ENCODE results near the gene GGT6.
"Not testable (repeated sequence)": the region's sequence is repeated elsewhere in the genome, so short reads cannot be mapped to it uniquely, and the experiment has no call there.

GGT6 gene, protein sequence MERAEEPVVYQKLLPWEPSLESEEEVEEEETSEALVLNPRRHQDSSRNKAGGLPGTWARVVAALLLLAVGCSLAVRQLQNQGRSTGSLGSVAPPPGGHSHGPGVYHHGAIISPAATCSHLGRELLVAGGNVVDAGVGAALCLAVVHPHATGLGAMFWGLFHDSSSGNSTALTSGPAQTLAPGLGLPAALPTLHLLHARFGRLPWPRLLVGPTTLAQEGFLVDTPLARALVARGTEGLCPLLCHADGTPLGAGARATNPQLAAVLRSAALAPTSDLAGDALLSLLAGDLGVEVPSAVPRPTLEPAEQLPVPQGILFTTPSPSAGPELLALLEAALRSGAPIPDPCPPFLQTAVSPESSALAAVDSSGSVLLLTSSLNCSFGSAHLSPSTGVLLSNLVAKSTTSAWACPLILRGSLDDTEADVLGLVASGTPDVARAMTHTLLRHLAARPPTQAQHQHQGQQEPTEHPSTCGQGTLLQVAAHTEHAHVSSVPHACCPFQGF

GRCh38 chr17:4560421-4560820 lies at the start of gene GGT6:
Gene GGT6 (minus strand): TSS chr17:4560577. CDS start chr17:4560521, 56 bp downstream.
- DNase-seq = peak; percentile 55

- no peak for DNase-seq
Observed at GRCh38 chr17:4610162-4610561, 49.8 kb upstream of the GGT6 start.

GRCh38 chr17:4609761-4610160 lies 49.4 kb upstream of the GGT6 start:
- no peak for DNase-seq

DNA sequence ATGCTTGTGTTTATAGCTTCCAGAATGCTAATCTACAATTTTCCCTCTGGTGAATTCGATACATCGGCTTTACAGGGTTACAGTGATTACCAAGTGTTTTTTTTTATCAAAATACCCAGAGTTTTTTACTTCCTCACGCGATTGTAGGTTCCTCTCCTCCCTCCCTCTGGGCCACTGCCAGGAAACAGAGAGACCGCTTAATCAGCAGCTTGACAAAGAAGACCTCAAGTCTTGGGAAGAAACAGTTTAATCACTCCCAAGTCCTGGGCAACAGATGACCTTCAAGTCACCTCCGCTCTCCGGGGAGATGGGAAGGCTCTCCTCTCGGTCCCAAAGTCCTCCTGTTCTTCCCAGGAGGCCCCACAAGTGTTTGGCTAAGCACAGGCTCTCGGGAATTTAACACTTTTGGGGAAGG lies 47.4 kb upstream of the GGT6 start:
- DNase-seq = no peak

GRCh38 chr17:4607261-4607741 lies 46.9 kb upstream of the GGT6 start:
- DNase-seq = no peak

- no peak for DNase-seq
Observed at GRCh38 chr17:4605826-4606225, 45.4 kb upstream of the GGT6 start.

DNA sequence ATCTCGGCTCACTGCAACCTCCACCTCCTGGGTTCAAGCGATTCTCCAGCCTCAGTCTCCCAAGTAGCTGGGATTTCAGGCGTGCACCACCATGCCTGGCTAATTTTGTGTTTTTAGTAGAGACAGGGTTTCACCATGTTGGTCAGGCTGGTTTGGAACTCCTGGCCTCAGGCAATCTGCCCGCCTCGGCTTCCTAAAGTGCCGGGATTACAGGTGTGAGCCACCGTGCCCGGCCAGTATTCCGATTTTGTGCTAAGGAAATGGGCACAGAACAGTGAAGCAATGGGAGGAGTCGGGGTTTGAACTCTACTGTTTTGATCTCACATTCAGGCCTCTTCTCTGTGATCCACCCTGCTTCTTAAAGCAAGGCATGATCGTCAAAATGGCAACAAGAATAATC lies 44.4 kb upstream of the GGT6 start:
- not testable (repeated sequence) for DNase-seq

GRCh38 chr17:4604111-4604644 lies 43.8 kb upstream of the GGT6 start:
- DNase-seq = peak; percentile 68

DNA sequence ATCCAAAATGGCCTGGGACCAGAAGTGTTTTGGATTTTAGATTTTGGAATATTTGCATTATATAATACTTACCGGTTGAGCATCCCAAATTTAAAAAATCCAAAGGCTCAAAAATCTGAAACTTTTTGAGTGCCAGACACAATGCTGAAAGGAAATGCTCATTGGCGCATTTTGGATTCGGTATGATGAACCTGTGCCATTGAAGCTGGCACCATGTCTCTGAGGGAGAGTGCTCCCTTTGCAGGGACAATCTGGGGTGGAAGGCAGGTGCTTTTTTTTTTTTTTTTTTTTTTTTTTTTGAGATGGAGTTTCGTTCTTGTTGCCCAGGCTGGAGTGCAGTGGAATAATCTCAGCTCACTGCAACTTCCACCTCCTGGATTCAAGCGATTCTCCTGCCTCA lies 41.7 kb upstream of the GGT6 start:
- DNase-seq = no peak

DNA sequence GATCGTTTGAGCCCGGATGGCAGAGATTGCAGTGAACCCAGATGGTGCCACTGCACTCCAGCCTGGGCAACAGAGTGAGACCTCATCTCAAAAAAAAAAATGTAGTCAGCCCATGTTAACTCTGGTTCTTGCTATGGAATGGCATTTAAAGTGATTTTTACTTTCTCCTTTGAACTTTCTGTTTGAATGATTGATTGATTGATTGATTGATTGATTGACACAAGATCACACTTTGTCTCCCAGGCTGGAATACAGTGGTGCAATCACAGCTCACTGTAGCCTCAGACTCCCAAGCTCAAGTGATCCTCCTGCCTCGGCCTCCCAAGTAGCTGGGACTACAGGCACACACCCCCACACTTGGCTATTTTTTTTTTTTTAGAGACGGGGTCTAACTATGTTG lies 40.9 kb upstream of the GGT6 start:
- DNase-seq = no peak

- no peak for DNase-seq
Observed at GRCh38 chr17:4600563-4600962, 40.2 kb upstream of the GGT6 start.

DNA sequence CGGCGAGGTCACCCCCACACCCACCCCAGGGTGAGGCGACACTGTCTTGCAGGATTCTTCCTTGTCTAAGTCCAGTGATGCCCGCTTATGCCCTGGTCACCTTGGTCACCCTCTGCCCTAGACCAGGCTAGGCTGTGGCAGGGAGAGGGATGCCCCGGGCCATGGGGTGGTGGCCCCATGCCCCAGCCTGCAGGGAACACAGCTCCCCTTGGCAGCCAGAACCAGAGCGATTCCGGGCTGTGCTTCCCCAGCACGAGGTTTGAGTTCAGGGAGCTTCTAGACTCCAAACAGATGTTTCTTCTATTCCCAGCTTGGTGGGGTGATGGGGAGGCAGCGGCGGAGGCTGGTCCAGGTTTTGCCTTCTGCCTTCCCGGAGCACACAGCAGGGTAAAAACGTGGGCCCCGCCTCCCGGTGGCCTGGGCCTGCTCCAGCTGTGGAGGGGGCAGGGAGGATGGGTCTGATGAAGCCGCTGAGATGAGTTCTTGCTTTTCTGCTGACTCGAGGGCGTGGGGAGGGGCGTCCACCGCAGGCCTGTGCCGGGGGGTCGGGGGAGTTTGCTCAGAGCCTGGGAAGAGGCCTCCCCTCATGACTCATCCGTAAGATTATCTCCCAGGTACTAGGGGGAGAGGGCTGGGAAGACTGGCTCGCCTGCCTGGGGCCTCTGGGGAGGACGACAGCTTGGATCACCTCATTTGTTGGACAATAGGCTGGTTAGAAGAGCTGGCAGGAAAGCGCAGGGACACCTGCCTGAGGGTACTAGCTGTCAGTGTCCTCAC lies 39.3 kb upstream of the GGT6 start:
- no peak for DNase-seq

- DNase-seq = no peak
Observed at GRCh38 chr17:4598776-4599504, 38.6 kb upstream of the GGT6 start.

GRCh38 chr17:4597975-4598374 lies 37.6 kb upstream of the GGT6 start:
- no peak for DNase-seq

GRCh38 chr17:4596636-4597380 lies 36.4 kb upstream of the GGT6 start:
- DNase-seq = no peak

DNA sequence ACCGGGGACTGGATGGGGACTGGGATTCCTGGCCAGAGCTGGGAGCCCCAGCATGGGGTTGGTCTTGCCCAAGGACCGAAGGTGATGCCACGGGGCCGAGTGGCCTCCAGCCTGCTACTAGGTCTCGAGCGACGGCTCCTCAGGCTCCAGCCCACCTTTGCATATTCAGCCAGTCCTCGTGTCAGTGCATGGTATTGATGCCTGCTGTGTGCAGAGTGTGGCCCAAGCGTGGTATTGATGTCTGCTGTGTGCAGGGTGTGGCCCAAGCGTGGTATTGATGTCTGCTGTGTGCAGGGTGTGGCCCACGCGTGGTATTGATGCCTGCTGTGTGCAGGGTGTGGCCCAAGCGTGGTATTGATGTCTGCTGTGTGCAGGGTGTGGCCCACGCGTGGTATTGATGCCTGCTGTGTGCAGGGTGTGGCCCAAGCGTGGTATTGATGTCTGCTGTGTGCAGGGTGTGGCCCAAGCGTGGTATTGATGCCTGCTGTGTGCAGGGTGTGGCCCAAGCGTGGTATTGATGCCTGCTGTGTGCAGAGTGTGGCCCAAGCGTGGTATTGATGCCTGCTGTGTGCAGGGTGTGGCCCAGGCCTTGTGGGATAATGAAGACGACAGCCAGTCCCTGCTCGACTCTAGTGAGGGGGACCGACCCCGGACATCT lies 35.4 kb upstream of the GGT6 start:
- DNase-seq = not testable (repeated sequence)

- DNase-seq = no peak
Observed at GRCh38 chr17:4594931-4595684, 34.7 kb upstream of the GGT6 start.

- DNase-seq = no peak
Observed at GRCh38 chr17:4594406-4594805, 34.0 kb upstream of the GGT6 start.

DNA sequence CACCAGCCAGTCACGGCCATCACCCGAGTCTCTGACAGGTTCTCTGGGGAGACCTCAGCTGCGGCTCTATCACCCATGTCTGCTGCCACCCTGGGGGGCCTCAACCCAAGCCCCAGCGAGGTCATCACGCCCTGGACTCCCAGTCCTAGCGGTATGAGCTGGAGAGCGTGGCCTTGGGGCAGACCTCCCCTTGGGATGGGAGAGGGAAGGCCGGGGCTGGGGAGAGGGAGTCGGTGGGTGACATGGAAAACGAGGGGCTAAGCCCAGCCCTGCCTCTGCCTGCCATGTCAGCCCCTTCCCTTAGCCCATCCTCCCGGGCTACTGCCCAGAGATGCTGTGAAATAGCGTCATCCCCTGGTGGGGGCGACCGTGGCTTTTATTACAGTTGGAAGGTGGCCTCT lies 32.6 kb upstream of the GGT6 start:
- DNase-seq = no peak

DNA sequence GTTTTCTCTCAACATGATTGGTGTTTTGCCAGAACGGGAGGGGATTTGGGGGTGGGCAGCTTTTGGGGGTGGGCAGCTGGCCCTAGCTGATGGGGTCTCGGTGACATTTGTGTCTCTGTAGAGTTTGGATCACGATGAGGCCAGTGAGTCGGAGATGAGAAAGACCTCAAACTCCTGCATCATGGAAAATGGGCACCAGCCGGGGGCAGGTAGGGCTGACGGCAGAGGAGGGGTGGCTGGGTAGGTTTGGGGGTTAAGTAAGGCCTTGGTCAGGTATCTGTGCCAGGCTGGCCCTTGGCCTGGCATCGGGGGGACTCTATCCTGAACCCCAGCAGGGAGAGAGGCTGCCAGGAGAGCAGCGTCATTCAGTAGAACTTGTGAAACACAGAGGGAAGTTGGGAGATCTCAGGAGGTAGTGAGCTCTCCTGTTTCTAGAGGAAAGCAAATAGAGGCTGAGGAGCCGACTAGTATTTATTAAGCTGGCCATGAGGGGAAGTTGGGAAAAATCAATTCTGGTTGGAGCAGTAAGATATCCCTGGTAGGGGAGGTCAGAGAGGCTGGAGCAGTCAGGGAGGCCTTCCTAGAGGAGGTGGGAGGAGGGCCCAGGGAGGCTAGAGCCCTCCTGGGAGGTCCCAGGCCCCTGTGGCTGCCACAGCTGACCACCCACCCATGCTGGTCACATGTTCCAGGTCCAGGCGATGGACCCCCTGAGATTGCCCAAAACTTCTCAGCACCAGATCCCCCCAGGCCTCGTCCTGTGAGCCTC lies 32.0 kb upstream of the GGT6 start:
- no peak for DNase-seq
